Measurements from ENCODE around the gene SLC13A3.

DNA sequence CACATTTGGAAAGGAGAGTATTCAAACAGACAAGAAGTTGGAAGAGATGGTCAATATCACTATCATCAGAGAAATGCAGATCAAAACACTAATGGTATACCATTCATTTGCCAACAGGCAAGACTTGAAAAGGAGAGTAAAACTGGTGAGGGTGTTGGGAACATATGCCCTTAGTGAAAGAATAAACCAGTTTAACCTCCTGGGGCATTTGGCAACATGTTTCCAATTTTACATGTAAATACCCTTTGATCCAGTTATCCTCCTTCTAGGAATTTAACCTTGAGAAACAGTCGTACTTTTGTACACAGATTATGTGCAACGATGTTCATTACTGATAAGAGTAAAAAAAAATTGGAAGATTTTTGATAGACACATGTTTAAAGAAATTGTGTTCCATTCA lies 66.8 kb downstream of the SLC13A3 start:
- no peak for TF ChIP-seq CTCF (IDR thresholded peaks at IDR 0.05)
- no peak for TF ChIP-seq POLR2A (IDR thresholded peaks at IDR 0.05)
